K562 (cell line): Measurements from ENCODE around the gene COQ8B. TPM values are rescaled to one million over a fixed set of nuclear protein-coding genes. Genes with fewer than 3 reads are reported as not detected.
A peak's percentile ranks its signal among the peaks of the same experiment; 100 is the strongest.

Experiments
- ASH1L ChIP-seq: fragments of 450-650 bp; IDR thresholded peaks from 2 replicates; pipeline ENCODE4 v1.6.1; 2018; ENCODE audit warnings: borderline replicate concordance, mild to moderate bottlenecking, low read depth; ENCODE audit not compliant: partially characterized antibody
- BCOR ChIP-seq: fragments of 450-650 bp; IDR thresholded peaks from 2 replicates; pipeline ENCODE4 v1.6.1; 2016
- CCAR2 ChIP-seq: fragments of 200-400 bp; formaldehyde crosslinking; IDR thresholded peaks from 2 replicates; pipeline ENCODE4 v1.6.1; 2017; ENCODE audit warnings: mild to moderate bottlenecking, low read depth, low read length
- CTBP1 ChIP-seq: fragments of 450-650 bp; IDR thresholded peaks from 2 replicates; pipeline ENCODE4 v1.6.1; 2016; ENCODE audit warnings: borderline replicate concordance
- HES1 ChIP-seq: fragments of 450-650 bp; IDR thresholded peaks from 2 replicates; pipeline ENCODE4 v1.6.1; 2016; ENCODE audit warnings: low read depth, mild to moderate bottlenecking, moderate library complexity
- IRF1 ChIP-seq: sonication (generic); formaldehyde crosslinking; IDR thresholded peaks from 2 replicates; pipeline ENCODE4 v1.8.0; 2022; ENCODE audit warnings: missing genetic modification reagents, mild to moderate bottlenecking, borderline replicate concordance
- KAT2B ChIP-seq: IDR thresholded peaks from one replicate; pipeline ENCODE4 v1.6.1; 2012; ENCODE audit warnings: low read depth, mild to moderate bottlenecking, control low read depth, inconsistent platforms, low read length, moderate library complexity
- MTA1 ChIP-seq: fragments of 450-650 bp; IDR thresholded peaks from 2 replicates; pipeline ENCODE4 v1.6.1; 2017; ENCODE audit warnings: borderline replicate concordance
- RBM14 ChIP-seq: fragments of 200-400 bp; formaldehyde crosslinking; IDR thresholded peaks from 2 replicates; pipeline ENCODE4 v1.6.1; 2018; ENCODE audit warnings: low read depth, mild to moderate bottlenecking, low read length, moderate library complexity, borderline replicate concordance; ENCODE audit not compliant: insufficient read depth
- SNRNP70 ChIP-seq: fragments of 200-400 bp; formaldehyde crosslinking; optimal IDR thresholded peaks from 2 replicates; pipeline ENCODE3; 2017; ENCODE audit warnings: low read depth, low read length
- TFE3 ChIP-seq: fragments of 450-650 bp; formaldehyde crosslinking; IDR thresholded peaks from 2 replicates; pipeline ENCODE4 v1.4.0; 2020; ENCODE audit warnings: mild to moderate bottlenecking, mixed read lengths
- ZBTB40 ChIP-seq, 2 experiments: fragments of 450-650 bp in 1 of 2; sonication (generic) in 1 of 2; formaldehyde crosslinking in 1 of 2; IDR thresholded peaks; 2 replicates each; pipeline versions ENCODE4 v1.7.1 to v1.9.0; 2016 to 2022; ENCODE audit warnings: inconsistent platforms in 1 of 2, mild to moderate bottlenecking in 1 of 2, missing genetic modification reagents in 1 of 2
- ZNF347 ChIP-seq: fragments of 450-650 bp; formaldehyde crosslinking; IDR thresholded peaks from 2 replicates; pipeline ENCODE4 v1.4.0; 2020; ENCODE audit warnings: low read depth, mild to moderate bottlenecking, moderate library complexity
- ZNF445 ChIP-seq: fragments of 250-450 bp; sonication (Bioruptor Pico); IDR thresholded peaks from 2 replicates; pipeline ENCODE4 v1.4.0; 2020; ENCODE audit warnings: low read depth, mild to moderate bottlenecking, moderate library complexity
- ZNF561 ChIP-seq: fragments of 450-650 bp; formaldehyde crosslinking; conservative IDR thresholded peaks from 2 replicates; pipeline ENCODE4 v1.4.0; 2020; ENCODE audit warnings: mild to moderate bottlenecking, moderate library complexity
- polyA plus RNA-seq, 8 experiments: library from polyadenylated mRNA; depleted of rRNA in 4 of 8; stranded (reverse) in 5 of 8; unstranded in 3 of 8; fragments of >200 nt; fragmentation: Nextera tagmentation in 2 of 8; fragmentation: Illumina TruSeq in 1 of 8; extraction: Ambion mirVana in 2 of 8; extraction: Trizol in 1 of 8; gene quantifications; 2 replicates each; pipeline versions ENCODE4 v1.2.1 to v1.2.3, GENCODE V29; 2011 to 2014; ENCODE audit warnings: inconsistent platforms in 1 of 8, missing spikeins in 1 of 8
- total RNA-seq, 7 experiments: library from RNA; depleted of rRNA in 6 of 7; stranded (reverse); fragments of >200 nt in 6 of 7; fragmentation: Illumina TruSeq in 2 of 7; extraction: Trizol in 2 of 7; gene quantifications; 2 replicates each; pipeline versions ENCODE4 v1.2.1 to v1.2.3, GENCODE V29; 2011 to 2021; ENCODE audit warnings: low replicate concordance in 1 of 7

The COQ8B gene
- total and polyA plus RNA-seq, 9 of the 15 experiments (the other 6 are each of a cell fraction or from before 2014, with no cell fraction given) = 0.41 to 32.3 (median 12.9) TPM

GRCh38 chr19:40690693-40691420, 25.8 kb downstream of the COQ8B start (continued):
- TF ChIP-seq ZBTB40 (IDR thresholded peaks at IDR 0.05) (0 out of 2 replicates have a peak, but pooled peaks have one; percentile 17), ZBTB40 (CRISPR knock-in tag; IDR thresholded peaks at IDR 0.05) (no peak), ZNF445 (CRISPR knock-in tag) (no peak), ZNF347 (CRISPR knock-in tag) (no peak), SNRNP70 (no peak), KAT2B (no peak), BCOR (peak; percentile 50; the same call in 1 of the 2 replicates), CCAR2 (no peak), ASH1L (peak; percentile 61), CTBP1 (no peak; the same call in 1 of the 2 replicates), ZNF561 (CRISPR knock-in tag) (no peak), TFE3 (CRISPR knock-in tag) (no peak), MTA1 (0 out of 2 replicates have a peak, but pooled peaks have one; percentile 43), HES1 (no peak), RBM14 (peak; percentile 94; the same call in 1 of the 2 replicates), IRF1 (CRISPR knock-in tag) (no peak)
